ENCODE results near the gene SPTSSA.
A peak's percentile ranks its signal among the peaks of the same experiment; 100 is the strongest.

Gene SPTSSA

DNA sequence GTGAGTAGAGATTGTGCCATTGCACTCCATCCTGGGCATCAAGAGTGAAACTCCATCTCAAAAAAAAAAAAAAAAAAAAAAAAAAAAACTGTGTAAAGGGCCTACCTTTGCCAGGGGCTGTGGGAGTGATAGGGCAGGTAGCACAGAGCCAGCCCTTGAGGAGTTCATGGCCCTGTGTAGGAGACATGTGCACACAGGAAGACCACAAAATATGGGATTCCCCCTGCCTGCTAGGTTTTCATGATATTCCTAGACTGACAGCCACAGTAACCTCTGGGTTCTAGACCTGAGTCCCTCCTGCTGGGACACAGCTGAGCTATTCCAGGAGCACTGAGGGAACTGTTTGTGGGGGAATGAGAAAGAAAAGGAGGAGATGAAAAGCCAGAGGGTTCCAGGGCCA lies 8.3 kb upstream of the SPTSSA start:
- Histone ChIP-seq H3K27ac (ENCODE audit: low read depth, low read length) (no peak overlapping the region), H3K9me3 (ENCODE audit: control insufficient read depth, insufficient read depth, low read length) (no peaks in the 10 kb centered on the region), H3K36me3 (ENCODE audit: control insufficient read depth, insufficient read depth, low read length) (no peaks in the 10 kb centered on the region), H3K4me1 (ENCODE audit: control insufficient read depth, insufficient read depth, low read length) (peaks cover 6% of the 10 kb centered on the region; the same call in 1 of the 2 replicates), H3K27me3 (ENCODE audit: control insufficient read depth, insufficient read depth, low read length) (no peaks in the 10 kb centered on the region), H3K9ac (ENCODE audit: low read depth, low read length) (no peak overlapping the region), H3K4me3 (ENCODE audit: low read depth, low read length) (no peak overlapping the region)

DNA sequence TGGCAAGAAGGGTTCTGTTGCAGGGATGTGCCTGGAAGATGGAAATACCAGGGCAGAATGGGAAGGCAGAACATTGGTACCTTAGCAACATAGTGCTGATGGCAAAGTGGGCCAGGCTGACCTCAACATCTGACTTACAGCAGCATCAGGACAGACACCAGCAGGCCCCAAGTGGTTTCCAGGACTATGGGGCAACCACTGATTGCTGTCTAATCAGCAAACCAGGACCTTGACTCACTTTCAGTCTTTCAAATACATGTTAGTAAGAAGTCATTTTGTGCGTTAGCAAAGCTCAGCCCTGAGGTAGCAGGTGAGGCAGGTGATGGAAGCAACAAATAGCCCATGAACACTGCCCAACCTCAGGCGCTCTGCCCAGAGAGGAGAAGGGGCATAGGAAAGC lies 4.7 kb upstream of the SPTSSA start:
- Histone ChIP-seq H3K36me3 (ENCODE audit: control insufficient read depth, insufficient read depth, low read length) (no peaks in the 10 kb centered on the region), H3K9me3 (ENCODE audit: control insufficient read depth, insufficient read depth, low read length) (no peaks in the 10 kb centered on the region), H3K27ac (ENCODE audit: low read depth, low read length) (no peak overlapping the region), H3K27me3 (ENCODE audit: control insufficient read depth, insufficient read depth, low read length) (no peaks in the 10 kb centered on the region), H3K4me3 (ENCODE audit: low read depth, low read length) (no peak overlapping the region), H3K4me1 (ENCODE audit: control insufficient read depth, insufficient read depth, low read length) (peaks cover 11% of the 10 kb centered on the region), H3K9ac (ENCODE audit: low read depth, low read length) (no peak overlapping the region)

DNA sequence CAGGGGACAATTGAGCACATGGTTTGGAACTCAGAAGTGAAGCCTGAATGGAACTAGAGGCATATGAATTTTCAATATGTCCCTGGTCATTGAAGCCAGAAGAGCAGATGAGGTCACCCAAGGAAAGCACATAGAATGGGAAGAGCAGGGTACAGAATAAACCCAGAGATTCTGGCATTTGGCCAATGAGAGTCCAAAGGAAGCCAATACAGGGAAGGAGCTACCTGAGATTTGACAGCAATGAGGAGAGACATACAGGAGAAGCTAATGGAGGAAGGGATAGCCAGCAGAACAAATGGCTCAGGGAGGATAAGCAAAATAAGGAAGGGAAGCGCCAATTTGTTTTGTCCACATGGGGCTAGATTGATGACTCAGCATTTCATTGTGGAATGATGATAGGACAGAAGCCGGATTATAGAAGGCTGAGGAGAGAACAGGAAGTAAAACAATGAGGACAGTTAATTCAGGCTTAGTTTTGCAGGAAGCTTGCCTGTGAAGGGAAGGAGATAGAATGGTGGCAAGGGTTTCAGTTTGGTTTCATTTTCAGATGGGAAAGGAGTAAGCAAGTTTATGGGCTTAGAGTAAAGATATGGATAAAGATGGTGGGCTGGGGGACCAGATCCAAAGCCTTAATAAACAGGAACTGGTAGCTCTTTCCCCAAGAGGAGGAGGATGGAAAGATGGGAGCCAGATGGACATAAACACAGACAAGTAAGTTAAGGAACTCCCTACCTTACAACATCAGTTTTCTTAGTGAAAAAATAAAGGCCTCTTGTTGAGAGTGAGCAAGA lies 3.2 kb upstream of the SPTSSA start:
- H3K9ac ChIP-seq (ENCODE audit: low read depth, low read length): no peak overlapping the region
- H3K27ac ChIP-seq (ENCODE audit: low read depth, low read length): no peak overlapping the region
- H3K27me3 ChIP-seq (ENCODE audit: control insufficient read depth, insufficient read depth, low read length): no peaks in the 10 kb centered on the region
- peaks cover 19% of the 10 kb centered on the region for H3K4me1 ChIP-seq (ENCODE audit: control insufficient read depth, insufficient read depth, low read length)
- H3K9me3 ChIP-seq (ENCODE audit: control insufficient read depth, insufficient read depth, low read length): no peaks in the 10 kb centered on the region
- no peaks in the 10 kb centered on the region for H3K36me3 ChIP-seq (ENCODE audit: control insufficient read depth, insufficient read depth, low read length)
- no peak overlapping the region for H3K4me3 ChIP-seq (ENCODE audit: low read depth, low read length)

DNA sequence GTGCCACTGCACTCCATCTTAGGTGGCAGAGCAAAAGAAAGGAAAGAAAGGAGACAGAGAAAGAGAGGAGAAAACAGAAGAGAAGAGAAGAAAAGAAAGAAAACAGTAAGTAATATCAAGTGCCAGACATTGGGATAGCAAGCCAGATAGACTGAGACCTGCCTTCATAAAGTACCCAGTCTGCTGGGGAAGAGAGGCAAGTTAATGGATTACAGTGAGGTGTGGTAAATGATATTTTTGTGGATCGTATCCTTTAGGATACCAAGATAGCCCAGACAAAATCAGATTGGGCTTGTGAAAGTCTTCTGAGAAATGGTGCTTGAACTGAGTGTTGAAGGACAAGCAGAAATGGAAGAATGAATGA lies 1.5 kb upstream of the SPTSSA start:
- H3K27me3 ChIP-seq (ENCODE audit: control insufficient read depth, insufficient read depth, low read length): no peaks in the 10 kb centered on the region
- no peaks in the 10 kb centered on the region for H3K36me3 ChIP-seq (ENCODE audit: control insufficient read depth, insufficient read depth, low read length)
- H3K27ac ChIP-seq (ENCODE audit: low read depth, low read length): no peak overlapping the region
- no peak overlapping the region for H3K9ac ChIP-seq (ENCODE audit: low read depth, low read length)
- peaks cover 16% of the 10 kb centered on the region for H3K4me1 ChIP-seq (ENCODE audit: control insufficient read depth, insufficient read depth, low read length)
- no peaks in the 10 kb centered on the region for H3K9me3 ChIP-seq (ENCODE audit: control insufficient read depth, insufficient read depth, low read length)
- H3K4me3 ChIP-seq (ENCODE audit: low read depth, low read length): no peak overlapping the region

DNA sequence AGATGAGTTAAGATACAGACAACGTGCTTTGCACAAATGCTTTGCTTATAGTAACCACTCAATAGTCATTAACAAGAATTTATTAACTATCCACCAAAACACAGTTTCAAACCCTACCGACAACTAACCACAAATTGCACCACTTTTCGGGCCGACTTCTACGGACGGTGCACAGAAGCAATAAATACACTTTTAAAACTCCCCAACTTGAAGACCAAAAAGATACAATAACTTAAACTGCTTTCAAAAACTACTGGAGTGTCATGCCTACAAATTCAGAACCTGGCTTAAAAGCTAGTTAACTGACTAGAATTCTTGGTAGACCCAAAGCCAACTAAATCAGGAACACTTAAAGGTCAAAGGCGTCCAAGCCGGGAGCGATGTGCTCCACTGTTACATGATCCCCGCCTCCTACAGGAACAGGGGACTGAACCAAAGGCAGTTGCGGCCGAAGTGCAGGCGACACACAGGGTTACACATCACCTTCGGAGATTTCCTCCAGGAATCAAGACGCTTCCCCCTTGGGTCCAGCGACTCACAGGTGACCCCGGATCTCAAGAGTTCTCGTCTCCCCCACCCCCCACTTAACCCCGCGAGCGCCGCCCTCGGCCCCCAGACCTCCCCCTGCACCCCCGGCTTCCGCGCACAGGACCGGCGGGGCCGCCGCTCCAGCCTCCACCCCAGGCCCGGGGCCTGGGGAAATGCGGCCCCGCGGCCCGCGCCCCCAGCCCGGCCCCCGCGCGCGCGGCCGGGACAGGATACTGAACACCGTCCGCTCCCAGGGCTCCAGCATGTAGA lies 507 bp downstream of the SPTSSA start:
- H3K4me1 ChIP-seq (ENCODE audit: control insufficient read depth, insufficient read depth, low read length): peaks cover 16% of the 10 kb centered on the region
- H3K27me3 ChIP-seq (ENCODE audit: control insufficient read depth, insufficient read depth, low read length): no peaks in the 10 kb centered on the region
- peak overlapping the region; percentile 82 for H3K9ac ChIP-seq (ENCODE audit: low read depth, low read length)
- H3K27ac ChIP-seq (ENCODE audit: low read depth, low read length): peak overlapping the region; percentile 94
- 0 out of 2 replicates have a peak, but pooled peaks cover 2% of the 10 kb centered on the region for H3K36me3 ChIP-seq (ENCODE audit: control insufficient read depth, insufficient read depth, low read length)
- peak overlapping the region; percentile 94 for H3K4me3 ChIP-seq (ENCODE audit: low read depth, low read length)
- no peaks in the 10 kb centered on the region for H3K9me3 ChIP-seq (ENCODE audit: control insufficient read depth, insufficient read depth, low read length)

DNA sequence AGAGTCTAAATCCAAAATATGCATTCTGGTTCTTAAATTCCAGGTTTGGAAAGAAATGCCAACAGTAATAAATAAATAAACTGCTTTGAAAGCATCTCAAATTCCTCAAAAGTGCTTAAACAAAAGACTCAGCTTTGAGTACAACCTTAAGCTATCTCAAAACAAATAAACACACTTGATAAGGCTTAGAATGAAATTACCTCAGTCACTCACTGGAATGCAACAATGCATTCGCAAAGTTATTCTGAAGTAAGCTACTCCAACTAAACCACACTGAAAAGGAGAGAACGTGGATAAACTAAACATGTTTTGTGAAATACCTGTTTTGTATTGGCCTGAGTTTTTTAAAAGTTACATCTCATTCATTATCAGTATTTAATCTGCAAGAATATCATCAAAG lies 1.2 kb downstream of the SPTSSA start:
- Histone ChIP-seq H3K4me3 (ENCODE audit: low read depth, low read length) (peak overlapping the region; percentile 94), H3K9me3 (ENCODE audit: control insufficient read depth, insufficient read depth, low read length) (no peaks in the 10 kb centered on the region), H3K9ac (ENCODE audit: low read depth, low read length) (peak overlapping the region; percentile 39), H3K4me1 (ENCODE audit: control insufficient read depth, insufficient read depth, low read length) (peaks cover 16% of the 10 kb centered on the region), H3K36me3 (ENCODE audit: control insufficient read depth, insufficient read depth, low read length) (peaks cover 7% of the 10 kb centered on the region; the same call in 1 of the 2 replicates), H3K27ac (ENCODE audit: low read depth, low read length) (peak overlapping the region; percentile 94), H3K27me3 (ENCODE audit: control insufficient read depth, insufficient read depth, low read length) (no peaks in the 10 kb centered on the region)

DNA sequence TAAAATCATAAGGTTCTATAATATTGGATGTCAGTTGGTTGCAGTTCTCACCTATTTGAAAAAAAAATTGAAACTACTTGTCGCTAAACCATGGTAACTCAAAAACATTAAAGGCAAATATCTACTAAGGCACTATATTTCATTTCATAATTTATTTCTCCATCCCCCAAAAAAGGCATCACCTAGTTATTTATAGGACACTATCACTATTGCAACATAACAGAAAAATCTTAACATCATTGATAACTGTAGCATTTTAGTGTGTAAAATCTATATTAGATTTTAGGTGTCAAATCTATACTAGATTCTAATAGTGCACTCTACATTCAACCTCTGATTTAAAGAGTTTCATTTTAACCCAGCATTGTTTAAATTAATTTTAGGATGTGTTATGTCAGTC lies 1.7 kb downstream of the SPTSSA start:
- peaks cover 12% of the 10 kb centered on the region for H3K36me3 ChIP-seq (ENCODE audit: control insufficient read depth, insufficient read depth, low read length)

DNA sequence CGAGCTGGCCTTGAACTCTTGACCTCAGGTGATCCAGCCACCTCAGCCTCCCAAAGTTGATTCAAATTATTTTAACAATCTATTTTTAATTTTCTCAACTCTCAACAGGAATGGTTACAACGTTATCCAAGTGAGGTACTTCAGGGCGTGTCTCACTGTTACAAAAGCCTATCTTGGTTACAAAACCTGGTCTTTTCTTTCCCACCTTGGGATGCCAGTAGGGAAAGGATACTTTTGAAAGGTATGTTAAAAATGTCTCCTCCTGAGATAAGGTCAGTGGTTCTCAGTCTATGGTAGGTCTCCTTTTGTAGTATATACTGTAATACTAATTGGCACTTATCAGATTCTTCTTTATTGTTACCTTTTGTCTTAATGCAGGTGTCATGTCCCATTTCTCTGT lies 4.9 kb downstream of the SPTSSA start:
- Histone ChIP-seq H3K27ac (ENCODE audit: low read depth, low read length) (no peak overlapping the region), H3K36me3 (ENCODE audit: control insufficient read depth, insufficient read depth, low read length) (peaks cover 24% of the 10 kb centered on the region), H3K4me1 (ENCODE audit: control insufficient read depth, insufficient read depth, low read length) (peaks cover 12% of the 10 kb centered on the region), H3K27me3 (ENCODE audit: control insufficient read depth, insufficient read depth, low read length) (no peaks in the 10 kb centered on the region), H3K4me3 (ENCODE audit: low read depth, low read length) (no peak overlapping the region), H3K9me3 (ENCODE audit: control insufficient read depth, insufficient read depth, low read length) (no peaks in the 10 kb centered on the region), H3K9ac (ENCODE audit: low read depth, low read length) (no peak overlapping the region)

More for the DNA sequence above, 1.7 kb downstream of the SPTSSA start:
- no peaks in the 10 kb centered on the region for H3K27me3 ChIP-seq (ENCODE audit: control insufficient read depth, insufficient read depth, low read length)
- peak overlapping the region; percentile 94 for H3K4me3 ChIP-seq (ENCODE audit: low read depth, low read length)
- H3K9ac ChIP-seq (ENCODE audit: low read depth, low read length): no peak overlapping the region
- peaks cover 16% of the 10 kb centered on the region for H3K4me1 ChIP-seq (ENCODE audit: control insufficient read depth, insufficient read depth, low read length)
- H3K27ac ChIP-seq (ENCODE audit: low read depth, low read length): no peak overlapping the region
- no peaks in the 10 kb centered on the region for H3K9me3 ChIP-seq (ENCODE audit: control insufficient read depth, insufficient read depth, low read length)

DNA sequence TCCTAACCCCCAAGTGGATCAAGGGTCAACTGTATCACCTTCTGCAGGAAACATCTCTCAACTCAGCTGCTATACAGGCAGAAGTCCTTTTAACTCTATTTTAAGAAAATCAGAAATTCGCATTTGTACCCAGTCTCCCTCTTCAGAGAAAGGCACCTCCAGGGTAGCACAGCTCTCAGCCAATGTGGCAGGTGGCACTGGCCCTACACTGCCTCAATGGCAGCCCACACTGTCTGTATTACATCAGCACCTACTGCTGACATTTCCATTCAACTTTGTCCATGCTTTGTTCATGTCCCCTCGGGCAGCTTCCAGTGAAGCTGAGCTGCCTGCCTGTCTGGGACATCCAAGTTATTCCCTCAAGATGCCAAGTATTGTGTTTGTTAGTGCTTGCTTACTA lies 8.8 kb downstream of the SPTSSA start:
- Histone ChIP-seq H3K4me1 (ENCODE audit: control insufficient read depth, insufficient read depth, low read length) (no peaks in the 10 kb centered on the region), H3K9me3 (ENCODE audit: control insufficient read depth, insufficient read depth, low read length) (no peaks in the 10 kb centered on the region), H3K9ac (ENCODE audit: low read depth, low read length) (no peak overlapping the region), H3K27ac (ENCODE audit: low read depth, low read length) (no peak overlapping the region), H3K4me3 (ENCODE audit: low read depth, low read length) (no peak overlapping the region), H3K36me3 (ENCODE audit: control insufficient read depth, insufficient read depth, low read length) (peaks cover 33% of the 10 kb centered on the region), H3K27me3 (ENCODE audit: control insufficient read depth, insufficient read depth, low read length) (no peaks in the 10 kb centered on the region)

DNA sequence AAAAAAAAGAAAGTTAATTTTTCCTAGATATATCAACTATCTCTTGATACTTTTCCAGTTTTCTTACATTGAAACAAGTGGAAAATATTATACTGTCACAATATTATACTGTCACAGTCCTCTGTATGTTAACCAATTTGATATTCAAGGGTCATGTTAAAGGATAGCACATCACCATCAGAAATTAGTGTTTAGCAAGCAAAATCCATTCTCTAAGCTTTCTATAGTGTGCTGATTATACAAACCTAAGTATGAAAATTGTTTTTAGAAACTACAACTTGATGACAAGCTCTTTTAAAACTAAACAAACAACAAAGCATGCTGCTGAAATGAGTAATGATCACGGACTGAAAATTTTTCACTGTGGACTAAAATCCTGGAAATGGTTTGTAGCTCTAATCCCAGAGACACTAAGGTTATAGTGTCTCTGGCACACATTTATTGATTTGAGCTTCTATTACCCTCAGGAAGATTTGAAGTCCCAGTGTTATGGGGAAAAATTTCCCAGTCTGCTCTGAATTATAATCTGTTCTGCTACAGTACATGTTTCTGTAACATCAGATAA lies 9.7 kb downstream of the SPTSSA start:
- H3K4me1 ChIP-seq (ENCODE audit: control insufficient read depth, insufficient read depth, low read length): no peaks in the 10 kb centered on the region
- H3K27me3 ChIP-seq (ENCODE audit: control insufficient read depth, insufficient read depth, low read length): no peaks in the 10 kb centered on the region
- no peak overlapping the region for H3K9ac ChIP-seq (ENCODE audit: low read depth, low read length)
- H3K27ac ChIP-seq (ENCODE audit: low read depth, low read length): no peak overlapping the region
- no peak overlapping the region for H3K4me3 ChIP-seq (ENCODE audit: low read depth, low read length)
- no peaks in the 10 kb centered on the region for H3K9me3 ChIP-seq (ENCODE audit: control insufficient read depth, insufficient read depth, low read length)
- H3K36me3 ChIP-seq (ENCODE audit: control insufficient read depth, insufficient read depth, low read length): peaks cover 32% of the 10 kb centered on the region

DNA sequence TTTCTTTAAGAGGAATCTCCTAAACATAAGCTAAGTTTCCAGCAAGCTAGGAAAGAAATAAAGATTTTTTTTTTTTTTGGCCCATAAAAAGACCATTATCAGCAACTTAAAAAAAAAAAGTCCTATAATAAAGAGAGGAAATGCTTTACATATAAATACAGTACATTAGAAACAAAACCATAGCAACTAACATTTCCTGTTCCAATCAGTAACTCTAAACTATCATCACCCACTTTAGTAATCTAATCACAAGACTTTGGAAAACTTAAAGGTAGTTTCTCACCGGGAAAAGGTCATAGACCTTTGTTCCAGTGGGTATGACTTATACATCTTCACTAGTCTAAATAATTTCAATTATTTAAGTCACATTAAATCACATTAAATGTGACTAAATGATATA lies 11.1 kb downstream of the SPTSSA start:
- Histone ChIP-seq H3K27me3 (ENCODE audit: control insufficient read depth, insufficient read depth, low read length) (no peaks in the 10 kb centered on the region), H3K27ac (ENCODE audit: low read depth, low read length) (no peak overlapping the region), H3K36me3 (ENCODE audit: control insufficient read depth, insufficient read depth, low read length) (peaks cover 26% of the 10 kb centered on the region), H3K9ac (ENCODE audit: low read depth, low read length) (no peak overlapping the region), H3K4me1 (ENCODE audit: control insufficient read depth, insufficient read depth, low read length) (no peaks in the 10 kb centered on the region), H3K4me3 (ENCODE audit: low read depth, low read length) (no peak overlapping the region), H3K9me3 (ENCODE audit: control insufficient read depth, insufficient read depth, low read length) (no peaks in the 10 kb centered on the region)
